Endothelial cell of umbilical vein (primary cell): ENCODE measurements around the gene MYOM3. TPM values are rescaled to one million over a fixed set of nuclear protein-coding genes. Genes with fewer than 3 reads are reported as not detected.

ENCODE experiments used
- BruUV-seq: library from RNA; stranded (reverse); fragments of 400-500 nt; replicated peaks from 2 replicates; lab custom pipeline; 2021; lab: Mats Ljungman, UMichigan
- CTCF ChIA-PET: fragments of 300-600, 350-600 bp; sonication (Branson Sonifier 250); formaldehyde crosslinking; loops from one replicate; lab custom pipeline; 2021; ENCODE audit warnings: antibody characterized with exemption, inconsistent platforms; lab: Charles Lee
- POLR2A ChIA-PET: fragments of 300-600, 350-600 bp; sonication (Branson Sonifier 250); formaldehyde crosslinking; loops from one replicate; lab custom pipeline; 2021; ENCODE audit warnings: antibody characterized with exemption, inconsistent platforms; lab: Charles Lee
- DNase-seq: peaks from one replicate; pipeline ENCODE4 v3.0.0-alpha.2; 2011; ENCODE audit warnings: low read depth, low spot score
- FAIRE-seq: peaks from 2 replicates; lab custom pipeline; 2011; peaks lifted over from hg19 to GRCh38; lab: Jason Lieb, UNC
- H2AFZ ChIP-seq: 2 replicates; pipeline ENCODE4 v1.6.0; 2012; ENCODE audit warnings: low read depth, low read length, control low read depth, inconsistent platforms
- H3K27ac ChIP-seq: 2 replicates; pipeline ENCODE4 v1.5.1; 2011; ENCODE audit warnings: low read depth, mild to moderate bottlenecking, control low read depth, low read length, moderate library complexity; ENCODE audit not compliant: insufficient read depth
- H3K27me3 ChIP-seq, 2 experiments: 2 replicates each; pipeline versions ENCODE4 v1.6.0 to v1.6.1; 2011; ENCODE audit warnings: low read length in 2 of 2, mixed read lengths in 1 of 2; ENCODE audit not compliant: control insufficient read depth in 2 of 2, insufficient read depth in 2 of 2
- H3K36me3 ChIP-seq, 2 experiments: 2 replicates in 1 of 2; 3 replicates in 1 of 2; pipeline ENCODE4 v1.5.1; 2011; ENCODE audit warnings: low read length in 2 of 2, mild to moderate bottlenecking in 1 of 2, moderate library complexity in 1 of 2; ENCODE audit not compliant: control insufficient read depth in 2 of 2, insufficient read depth in 2 of 2; ENCODE audit errors: extremely low read depth in 1 of 2
- H3K4me1 ChIP-seq: 3 replicates; pipeline ENCODE4 v1.5.1; 2011; ENCODE audit warnings: mild to moderate bottlenecking, low read length; ENCODE audit not compliant: control insufficient read depth, insufficient read depth; ENCODE audit errors: extremely low read depth
- H3K4me2 ChIP-seq: 2 replicates; pipeline ENCODE4 v1.6.1; 2011; ENCODE audit warnings: low read length, control low read depth, mixed read lengths; ENCODE audit not compliant: insufficient read depth
- H3K4me3 ChIP-seq, 3 experiments: fragments of 200-600 bp in 1 of 3; sonication (generic), shearing (Covaris generic) in 1 of 3; replicated peaks in 1 of 3; 2 replicates each; pipeline ENCODE4 v1.5.1; 2011 to 2016; ENCODE audit warnings: control low read depth in 3 of 3, low read length in 3 of 3, mild to moderate bottlenecking in 2 of 3, inconsistent platforms in 1 of 3, low read depth in 1 of 3, moderate library complexity in 1 of 3; ENCODE audit not compliant: insufficient read depth in 1 of 3
- H3K79me2 ChIP-seq: 2 replicates; pipeline ENCODE4 v1.6.0; 2012; ENCODE audit warnings: low read length, inconsistent platforms; ENCODE audit not compliant: control insufficient read depth, insufficient read depth
- H3K9ac ChIP-seq: replicated peaks from 2 replicates; pipeline ENCODE3; 2011; ENCODE audit warnings: low read length, control low read depth; ENCODE audit not compliant: insufficient read depth; ENCODE audit errors: extremely low read depth
- H3K9me1 ChIP-seq: replicated peaks from 3 replicates; pipeline ENCODE4 v1.6.0; 2011; ENCODE audit warnings: mild to moderate bottlenecking, low read length; ENCODE audit not compliant: control insufficient read depth, insufficient read depth; ENCODE audit errors: extremely low read depth
- H3K9me3 ChIP-seq: replicated peaks from 2 replicates; pipeline ENCODE4 v1.5.1; 2012; ENCODE audit warnings: low read length, inconsistent platforms; ENCODE audit not compliant: control insufficient read depth, insufficient read depth
- H4K20me1 ChIP-seq: replicated peaks from 2 replicates; pipeline ENCODE3; 2011; ENCODE audit warnings: mild to moderate bottlenecking, low read length; ENCODE audit not compliant: control insufficient read depth, insufficient read depth; ENCODE audit errors: extremely low read depth
- CTCF ChIP-seq, 2 donors: IDR thresholded peaks; 1 replicate in 1 of 2; 2 replicates in 1 of 2; pipeline ENCODE4 v1.5.1; 2011; ENCODE audit warnings: low read length in 2 of 2, mild to moderate bottlenecking in 2 of 2, moderate library complexity in 2 of 2, control low read depth in 1 of 2, inconsistent platforms in 1 of 2, low read depth in 1 of 2; ENCODE audit not compliant: insufficient read depth in 1 of 2; ENCODE audit errors: extremely low read depth in 1 of 2
- EZH2 ChIP-seq: IDR thresholded peaks from 2 replicates; pipeline ENCODE4 v1.6.1; 2012; ENCODE audit warnings: borderline replicate concordance, low read depth, mild to moderate bottlenecking, moderate library complexity, low read length, inconsistent platforms; ENCODE audit not compliant: severe bottlenecking
- FOS ChIP-seq: IDR thresholded peaks from 2 replicates; pipeline ENCODE4 v1.6.1; 2011; ENCODE audit warnings: mild to moderate bottlenecking, low read length, moderate library complexity, borderline replicate concordance; ENCODE audit not compliant: insufficient read depth
- GATA2 ChIP-seq: IDR thresholded peaks from 2 replicates; pipeline ENCODE4 v1.7.0; 2011; ENCODE audit warnings: low read depth, mild to moderate bottlenecking, moderate library complexity, mixed read lengths, low read length; ENCODE audit not compliant: insufficient read length, insufficient read depth
- JUN ChIP-seq: IDR thresholded peaks from 2 replicates; pipeline ENCODE4 v1.6.1; 2011; ENCODE audit warnings: borderline replicate concordance, low read depth; ENCODE audit not compliant: insufficient read length, insufficient read depth
- MAX ChIP-seq: IDR thresholded peaks from 2 replicates; pipeline ENCODE4 v1.6.1; 2011; ENCODE audit not compliant: insufficient read depth, insufficient read length
- MYC ChIP-seq: IDR thresholded peaks from one replicate; pipeline ENCODE4 v1.6.1; 2011; ENCODE audit warnings: mild to moderate bottlenecking, low read depth, low read length
- POLR2A ChIP-seq: IDR thresholded peaks from 2 replicates; pipeline ENCODE4 v1.6.1; 2012; ENCODE audit warnings: low read depth, mild to moderate bottlenecking, control low read depth, low read length
- POLR2AphosphoS5 ChIP-seq: IDR thresholded peaks from 2 replicates; pipeline ENCODE4 v1.6.1; 2012; ENCODE audit warnings: low read depth, mild to moderate bottlenecking, control low read depth, low read length, moderate library complexity; ENCODE audit not compliant: insufficient read depth
- dilution Hi-C: fragments of 300-500 bp; cut with MboI; formaldehyde crosslinking; loops from one replicate; pipeline ENCODE4 v1.15.0; 2019; ENCODE audit warnings: low sequenced_read_pairs; ENCODE audit not compliant: extremely low pct_ligation_motif_present
- intact Hi-C: fragments of 100-400 bp; cut with micrococcal nuclease; formaldehyde crosslinking; loops from one replicate; pipeline ENCODE4 v1.10.0; 2022
- polyA plus RNA-seq, 4 experiments: library from polyadenylated mRNA; depleted of rRNA in 3 of 4; stranded (reverse) in 3 of 4; unstranded in 1 of 4; fragments of >200 nt; gene quantifications; 2 replicates each; pipeline versions ENCODE4 v1.2.1 to v1.2.3, GENCODE V29; 2011 to 2012; ENCODE audit warnings: missing spikeins in 1 of 4
- total RNA-seq: library from RNA; stranded (reverse); gene quantifications from 2 replicates; pipeline ENCODE4 v1.2.3, GENCODE V29; 2021

MYOM3 gene
- total and polyA plus RNA-seq, 2 donors (not counting 3 experiments of a cell fraction or from before 2014, with no cell fraction given): 0.11 to 0.40 TPM

GRCh38 chr1:24147816-24148215, 35.9 kb upstream of the MYOM3 start:
- Histone ChIP-seq H3K9me3 (no peaks in the 10 kb centered on the region), H3K4me1 (peaks cover 11% of the 10 kb centered on the region), H3K27ac (no peak overlapping the region), H3K79me2 (no peaks in the 10 kb centered on the region), H3K4me2 (no peak overlapping the region), H3K27me3 (peaks cover 11 to 13% of the 10 kb centered on the region in 2 experiments), H3K4me3 (no peak overlapping the region), H3K36me3 (no peaks in the 10 kb centered on the region), H3K9me1 (no peaks in the 10 kb centered on the region), H2AFZ (no peak overlapping the region), H4K20me1 (no peaks in the 10 kb centered on the region), H3K9ac (no peak overlapping the region)
- ChIA-PET POLR2A (no interaction called here), CTCF (interaction anchor here (0.5 to 1.5 kb wide), 4 partner anchors 51 to 244 kb away, joined by 3 to 9 read pairs (median 5); no protein-coding TSS in a partner anchor)
- BruUV-seq: no TSS peak
- TF ChIP-seq FOS (no peak), MYC (no peak), POLR2AphosphoS5 (no peak), EZH2 (no peak), CTCF (IDR thresholded peaks at IDR 0.05; ENCODE audit: extremely low read depth in 1 of 2, insufficient read depth in 1 of 2, low read depth in 1 of 2, low read length in 2 of 2) (no peak), JUN (no peak), POLR2A (no peak), MAX (no peak), GATA2 (no peak)
- intact Hi-C loops (no loop called here), dilution Hi-C loops (no loop called here)
- no peak for FAIRE-seq
- no peak for DNase-seq
